ENCODE results near the gene BCAM.

DNA sequence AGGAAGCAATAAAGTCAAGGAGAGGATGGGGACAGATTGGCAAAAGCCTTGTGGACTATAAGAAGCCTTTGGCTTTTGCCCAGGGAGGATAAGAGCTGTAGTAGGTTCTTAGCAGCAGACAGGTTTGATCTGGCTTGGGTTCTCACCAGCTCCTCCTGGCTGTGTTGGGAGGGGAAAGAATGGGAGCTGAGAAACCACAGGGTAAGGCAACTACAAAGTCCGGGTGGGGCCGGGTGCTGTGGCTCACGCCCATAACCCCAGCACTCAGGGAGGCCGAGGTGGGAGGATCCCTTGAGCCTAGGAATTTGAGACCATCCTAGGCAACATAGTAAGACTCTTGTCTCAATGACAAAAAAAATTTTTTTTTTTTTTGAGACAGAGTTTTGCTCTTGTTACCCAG lies 57.8 kb downstream of the BCAM start:
- TF ChIP-seq CREB1 (IDR thresholded peaks at IDR 0.05; ENCODE audit: low read depth) (no peak), TAF1 (IDR thresholded peaks at IDR 0.05; ENCODE audit: low read depth) (no peak)

Data from Ishikawa (cell line).